ENCODE data around the gene CT45A2.
"Not testable (repeated sequence)": the region's sequence is repeated elsewhere in the genome, so short reads cannot be mapped to it uniquely, and the experiment has no call there.

GRCh38 chrX:135785403-135785802 is 34.4 kb downstream of the CT45A2 start, which contains the start of gene CT45A5:
- TF ChIP-seq CTCF (IDR thresholded peaks at IDR 0.05; ENCODE audit: low read depth, low read length, missing input control); RAD21 (IDR thresholded peaks at IDR 0.05); MAX (IDR thresholded peaks at IDR 0.05); RXRA (IDR thresholded peaks at IDR 0.05); ATF3 (IDR thresholded peaks at IDR 0.05); HNF4A (conservative IDR thresholded peaks at IDR 0.05); REST (IDR thresholded peaks at IDR 0.05): not testable (repeated sequence)

All from liver (tissue), 3 donors.